ENCODE data around the gene CADM1.
"Not testable (repeated sequence)": the region's sequence is repeated elsewhere in the genome, so short reads cannot be mapped to it uniquely, and the experiment has no call there.

Gene CADM1

DNA sequence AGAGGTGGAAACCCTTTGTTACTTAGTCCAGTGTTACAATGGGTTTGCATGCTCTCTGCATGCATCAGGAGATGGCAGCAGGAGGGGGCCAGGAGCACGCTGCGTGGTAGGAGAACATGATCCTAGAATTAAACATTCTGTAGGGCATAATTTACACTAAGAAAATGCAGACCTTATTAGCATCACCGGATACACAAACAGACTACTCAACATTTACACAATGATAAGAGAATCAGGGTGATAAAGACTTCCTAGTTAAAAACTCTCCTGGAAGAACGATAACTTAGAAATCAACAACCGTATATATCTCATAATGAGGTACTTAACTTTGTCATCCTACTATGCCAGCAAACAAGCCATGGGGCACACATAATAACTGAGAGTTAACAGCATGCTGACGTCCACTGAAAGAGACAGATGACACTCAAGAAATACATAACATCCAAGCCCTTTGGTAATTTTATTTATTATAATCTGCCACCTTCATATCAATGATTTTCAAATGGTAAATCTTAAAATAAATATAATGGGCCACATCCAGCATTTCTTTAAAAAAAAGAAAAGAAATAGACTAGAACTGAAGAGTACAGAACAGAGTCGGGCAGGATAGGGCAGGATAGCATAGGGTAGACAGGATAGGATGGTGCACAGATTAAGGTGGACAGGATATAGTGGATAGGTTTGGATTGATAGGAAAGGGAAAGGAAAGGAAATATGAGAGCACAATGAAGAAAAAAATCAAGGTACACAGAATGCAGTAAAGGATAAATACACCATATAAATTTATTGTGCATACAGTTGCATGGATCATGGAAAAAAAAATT is 27.5 kb downstream of the CADM1 start:
- DNase-seq, result no peak

DNA sequence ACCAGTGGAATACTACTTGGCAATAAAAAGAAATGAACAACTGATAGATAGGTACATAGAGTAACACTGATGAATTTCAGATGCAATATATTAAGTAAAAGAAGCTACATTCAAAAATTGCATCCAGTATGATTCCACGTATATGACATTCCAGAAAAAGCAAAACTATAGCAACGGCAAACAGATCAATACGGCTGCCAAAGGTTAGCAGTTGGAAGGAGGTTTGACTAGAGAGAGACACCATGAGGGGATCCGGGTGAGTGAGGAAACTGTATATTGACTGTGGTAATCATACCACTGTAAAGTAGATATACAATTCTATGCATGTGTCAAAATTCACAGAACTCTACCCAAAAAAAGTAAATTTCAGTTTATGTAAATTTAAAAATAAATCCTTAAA is 28.7 kb downstream of the CADM1 start:
- DNase-seq, result no peak

DNA sequence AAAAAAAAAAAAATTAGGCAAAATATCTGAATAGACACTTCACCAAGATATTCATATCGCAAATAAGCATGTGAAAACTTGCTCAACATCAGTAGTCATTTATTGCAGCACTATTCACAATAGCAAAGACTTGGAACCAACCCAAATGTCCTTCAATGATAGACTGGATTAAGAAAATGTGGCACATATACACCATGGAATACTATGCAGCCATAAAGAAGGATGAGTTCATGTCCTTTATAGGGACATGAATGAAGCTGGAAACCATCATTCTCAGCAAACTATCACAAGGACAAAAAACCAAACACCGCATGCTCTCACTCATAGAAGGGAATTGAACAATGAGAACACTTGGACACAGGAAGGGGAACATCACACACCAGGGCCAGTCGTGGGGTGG is 29.9 kb downstream of the CADM1 start:
- DNase-seq, result not testable (repeated sequence)

DNA sequence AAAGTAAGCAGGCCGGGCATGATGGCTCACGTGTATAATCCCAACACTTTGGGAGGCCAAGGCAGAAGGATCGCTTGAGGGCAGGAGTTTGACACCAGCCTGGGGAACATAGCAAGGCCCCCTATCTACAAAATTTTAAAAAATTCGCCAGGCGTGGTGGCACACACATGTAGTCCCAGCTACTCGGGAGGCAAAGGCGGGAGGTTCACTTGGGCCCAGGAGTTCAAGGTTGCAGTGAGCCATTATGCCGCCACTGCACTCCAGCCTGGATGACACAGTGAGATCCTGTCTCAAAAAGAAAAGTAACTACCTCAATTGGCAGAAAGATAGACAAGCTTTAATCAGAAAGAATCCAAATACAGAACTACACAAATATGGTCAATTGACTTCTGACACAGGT is 31.0 kb downstream of the CADM1 start:
- no peak for DNase-seq

DNA sequence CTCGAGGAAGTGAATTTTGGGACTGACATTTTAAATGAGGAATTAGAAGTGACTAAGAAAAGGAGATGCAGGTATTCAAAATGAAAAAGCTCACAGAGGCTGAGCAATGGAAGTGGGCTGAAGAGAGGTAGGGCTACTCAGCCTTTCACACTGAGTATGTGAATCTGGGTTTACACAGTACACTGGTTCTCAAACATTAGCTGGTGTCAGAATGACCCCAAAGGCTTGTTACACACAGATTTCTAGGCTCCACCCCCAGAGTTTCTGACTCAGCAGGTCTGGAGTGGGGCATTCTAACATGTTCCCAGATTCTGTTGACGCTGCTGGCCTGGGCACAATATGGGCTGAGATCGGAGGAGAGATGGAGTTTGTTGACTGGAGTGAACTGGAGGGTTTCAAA is 32.8 kb downstream of the CADM1 start:
- no peak for DNase-seq

DNA sequence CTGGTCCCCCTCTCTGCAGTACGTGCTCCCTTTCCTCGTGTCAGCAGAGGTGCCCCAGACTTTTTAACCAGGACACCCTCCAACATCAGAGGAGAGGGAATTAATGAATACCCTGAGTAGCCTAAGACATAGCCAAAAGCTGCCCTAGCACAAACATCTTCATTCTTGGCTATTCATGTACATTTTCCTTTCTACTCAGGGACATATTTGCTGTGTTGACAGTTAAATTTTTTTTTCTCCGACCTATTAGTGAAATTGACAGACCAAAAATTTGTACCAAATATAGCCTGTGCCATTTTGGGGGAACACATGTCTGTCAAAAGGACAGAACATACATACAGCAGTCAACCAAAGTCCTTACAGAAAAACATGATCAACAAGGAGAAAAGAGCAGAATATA is 33.3 kb downstream of the CADM1 start:
- no peak for DNase-seq

DNA sequence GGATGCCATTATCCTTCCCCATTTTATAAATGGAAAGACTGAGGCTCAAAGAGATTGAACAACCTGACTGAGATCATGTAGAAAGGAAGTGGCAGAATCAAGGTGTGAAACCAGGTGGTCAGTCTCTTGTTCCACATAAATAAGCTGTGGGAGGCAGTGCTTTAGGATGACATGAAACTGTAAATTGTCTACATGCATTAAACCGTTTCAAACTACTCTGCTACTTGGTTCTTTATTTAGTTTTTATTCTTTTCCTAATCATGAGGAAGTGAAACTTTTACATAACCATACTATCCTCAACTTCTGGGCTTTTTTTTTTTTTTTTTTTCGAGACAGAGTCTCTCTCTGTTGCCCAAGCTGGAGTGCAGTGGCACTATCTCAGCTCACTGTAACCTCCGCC is 34.9 kb downstream of the CADM1 start:
- no peak for DNase-seq

DNA sequence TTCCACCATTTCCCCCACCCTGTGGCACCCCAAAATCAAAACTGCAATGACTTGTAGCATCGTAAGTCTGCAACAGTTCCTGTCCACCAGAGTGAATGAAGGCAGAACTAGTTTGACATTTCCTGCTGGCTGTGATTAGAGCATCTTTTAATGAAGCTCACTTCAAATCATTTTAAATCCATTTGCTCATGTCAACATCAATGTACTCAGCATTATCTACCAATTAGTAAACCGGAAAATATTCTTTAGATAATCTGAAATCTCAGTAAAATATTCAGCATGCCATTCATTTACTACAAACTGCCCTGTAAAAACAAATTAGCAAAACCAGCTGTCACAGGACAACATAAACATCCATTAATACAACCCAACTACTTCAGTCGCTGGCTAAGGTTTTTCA is 38.1 kb downstream of the CADM1 start:
- DNase-seq, result no peak

DNA sequence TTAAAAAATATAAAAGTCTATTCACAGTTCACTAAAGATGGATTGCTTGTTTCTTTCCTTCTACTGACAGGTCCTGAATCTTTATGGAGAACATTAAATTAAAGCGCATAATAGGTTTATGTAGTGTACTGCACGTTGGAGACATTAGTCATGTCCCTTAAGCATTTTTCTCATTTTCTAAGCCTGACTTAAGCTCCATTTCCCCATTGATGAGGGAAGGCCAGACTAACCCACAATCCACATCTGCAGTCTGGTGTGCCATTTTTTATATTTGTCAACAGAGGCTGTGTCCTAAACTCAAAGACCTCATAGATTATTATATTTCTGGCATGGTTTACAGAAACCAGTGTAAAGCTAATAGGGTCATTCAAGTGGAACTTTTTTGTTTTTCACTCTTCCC is 39.9 kb downstream of the CADM1 start:
- DNase-seq, result no peak

DNA sequence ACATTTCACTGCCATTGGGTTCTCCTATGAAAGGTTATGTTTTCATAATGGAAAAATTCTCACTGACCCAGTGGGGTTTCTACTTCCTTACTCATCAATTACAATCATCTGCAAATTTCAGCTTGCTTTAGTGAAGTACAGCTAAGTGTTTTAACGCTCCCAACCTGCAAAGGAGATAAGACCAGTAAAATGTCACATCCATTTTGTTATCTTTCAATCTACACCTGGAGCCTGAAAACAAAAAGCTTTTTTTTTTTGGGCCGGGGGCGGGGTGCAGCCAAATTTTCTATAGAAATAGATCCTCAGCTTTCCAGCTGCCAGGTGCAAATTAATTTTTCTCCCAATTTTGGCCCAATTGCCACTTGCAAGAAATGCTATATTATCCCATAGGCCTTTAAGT is 40.6 kb downstream of the CADM1 start:
- no peak for DNase-seq

DNA sequence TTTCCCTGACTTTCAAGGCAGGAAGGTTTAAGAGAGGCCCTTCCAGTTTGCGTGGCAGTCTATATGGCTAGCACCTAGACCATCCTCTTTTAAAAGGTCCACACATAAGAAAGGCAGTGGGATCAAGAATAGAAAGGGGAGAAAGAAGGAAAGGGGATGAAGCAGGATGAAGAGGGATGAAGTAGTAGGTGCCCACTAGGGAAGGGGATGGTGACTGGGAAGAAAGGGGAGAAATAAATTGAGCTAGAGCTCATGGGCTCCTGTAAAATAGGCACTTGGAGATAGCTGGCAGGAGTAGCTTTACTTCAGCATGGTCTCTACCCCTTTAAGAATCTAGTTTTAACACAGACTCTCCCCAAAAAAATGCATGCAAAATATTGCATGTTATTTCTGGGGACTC is 41.5 kb downstream of the CADM1 start:
- no peak for DNase-seq

DNA sequence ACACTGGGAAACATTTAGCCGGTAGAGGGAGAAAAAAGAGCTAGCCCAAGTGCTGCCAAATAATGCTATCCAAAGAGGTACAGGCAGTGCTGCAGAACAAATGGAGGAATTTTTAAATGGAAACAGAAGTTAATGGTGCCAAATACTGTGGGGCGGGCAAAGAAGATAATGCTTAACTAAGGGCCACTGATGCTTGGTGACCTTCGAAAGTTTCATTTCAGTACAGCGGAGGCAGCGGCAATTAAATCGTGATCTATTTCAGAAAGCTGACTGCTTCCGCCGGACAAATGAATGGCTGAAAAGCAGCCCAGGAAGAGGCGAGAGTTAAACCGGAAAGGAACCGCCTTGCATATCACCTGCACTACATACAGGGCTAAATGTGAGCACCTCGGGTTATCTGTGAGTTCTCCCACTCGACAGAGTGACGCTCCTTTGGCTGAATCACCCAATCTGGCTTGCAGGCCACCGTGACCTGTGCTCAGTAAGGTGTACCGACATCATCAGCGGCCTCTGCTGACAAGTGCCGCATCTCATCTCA is 42.1 kb downstream of the CADM1 start:
- DNase-seq, result no peak

DNA sequence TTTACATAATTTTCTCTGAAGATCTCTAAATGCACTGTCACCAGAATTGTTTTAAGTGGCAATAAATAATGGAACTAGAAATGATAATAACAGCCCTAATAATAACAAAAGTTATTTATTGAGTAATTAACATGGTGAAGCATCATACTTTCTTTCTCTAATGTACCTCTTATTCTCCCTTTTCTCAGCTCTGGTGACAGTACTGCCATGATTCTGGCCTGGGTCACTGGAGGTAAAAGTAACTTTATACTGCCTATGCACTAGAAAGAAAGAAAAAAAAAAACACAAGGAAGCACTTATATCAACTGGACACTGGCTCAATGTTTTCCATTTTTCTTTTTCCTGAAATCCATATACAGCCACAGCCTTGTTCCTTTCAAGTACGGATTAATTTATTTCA is 43.7 kb downstream of the CADM1 start:
- no peak for DNase-seq

DNA sequence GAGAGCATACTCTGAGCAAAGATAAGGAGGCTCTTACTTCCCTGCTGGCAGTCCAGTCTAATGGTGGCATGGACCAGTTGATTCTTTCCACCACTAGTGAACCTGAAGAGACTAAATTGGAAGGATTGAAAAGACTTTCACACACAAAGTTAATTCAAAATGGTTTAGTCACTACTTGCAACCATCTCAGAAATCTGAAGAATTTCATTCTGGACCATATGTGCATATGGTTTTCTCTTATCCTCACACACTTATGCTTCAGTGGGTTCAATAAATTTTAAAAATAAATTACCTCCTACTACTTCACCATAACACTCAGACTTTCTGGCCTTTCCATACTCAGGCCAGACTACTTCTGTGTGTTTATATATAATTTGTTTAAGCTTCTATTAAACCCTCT is 44.7 kb downstream of the CADM1 start:
- no peak for DNase-seq

DNA sequence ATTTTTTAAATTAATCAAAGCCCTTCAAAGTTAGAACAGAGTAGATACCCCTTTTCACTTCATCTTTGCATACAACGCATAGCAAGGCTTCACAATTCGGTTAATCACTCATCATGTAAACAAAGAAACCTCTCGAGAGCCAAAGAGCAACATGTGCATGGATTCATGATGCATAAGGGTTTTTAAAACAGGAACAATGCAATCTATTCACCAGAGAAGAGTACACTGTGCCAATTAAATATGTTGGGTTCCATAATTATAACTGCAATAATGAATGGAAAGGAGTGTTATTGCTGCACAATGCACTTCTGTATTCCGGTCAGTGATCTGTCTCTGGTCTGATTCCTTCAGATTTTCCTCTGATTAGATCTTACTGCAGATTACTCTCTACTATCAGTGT is 45.3 kb downstream of the CADM1 start:
- DNase-seq, result no peak

DNA sequence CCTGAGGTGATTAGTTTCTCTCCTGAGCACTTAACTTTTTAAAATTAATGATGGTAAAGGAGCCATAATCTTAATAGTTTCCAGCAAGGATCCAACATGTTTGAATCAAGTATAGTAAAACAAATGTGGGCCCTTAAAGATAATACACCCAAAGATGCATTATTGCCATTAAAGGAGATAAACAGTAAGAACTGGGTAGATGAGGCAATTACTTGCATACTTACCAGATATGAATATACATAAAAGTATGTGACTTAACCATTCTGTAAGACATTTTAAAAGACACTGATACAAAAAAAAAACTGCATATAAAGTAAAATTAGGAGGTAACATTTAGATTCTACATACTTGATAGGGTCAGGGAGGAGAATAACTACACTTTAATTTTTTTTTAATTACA is 48.2 kb downstream of the CADM1 start:
- DNase-seq, result no peak

DNA sequence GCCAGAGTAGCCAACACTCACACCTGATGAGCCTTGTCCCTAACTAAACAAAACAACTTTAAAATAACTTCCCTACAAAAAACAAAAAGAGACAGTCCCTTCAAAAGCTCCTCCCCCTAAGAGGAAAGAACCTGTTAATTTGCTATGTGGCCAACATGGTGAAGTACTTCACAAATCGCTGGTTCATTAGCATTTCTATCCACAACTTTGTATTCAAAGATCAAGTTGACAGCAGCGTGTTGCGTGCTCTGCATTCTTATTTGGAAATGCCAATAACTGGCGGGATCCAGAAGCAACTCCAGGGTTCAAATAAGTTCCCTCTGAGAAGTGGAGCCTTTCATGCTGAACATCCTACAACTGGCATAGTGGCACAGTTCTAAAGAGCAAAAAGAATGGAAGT is 48.6 kb downstream of the CADM1 start:
- no peak for DNase-seq

DNA sequence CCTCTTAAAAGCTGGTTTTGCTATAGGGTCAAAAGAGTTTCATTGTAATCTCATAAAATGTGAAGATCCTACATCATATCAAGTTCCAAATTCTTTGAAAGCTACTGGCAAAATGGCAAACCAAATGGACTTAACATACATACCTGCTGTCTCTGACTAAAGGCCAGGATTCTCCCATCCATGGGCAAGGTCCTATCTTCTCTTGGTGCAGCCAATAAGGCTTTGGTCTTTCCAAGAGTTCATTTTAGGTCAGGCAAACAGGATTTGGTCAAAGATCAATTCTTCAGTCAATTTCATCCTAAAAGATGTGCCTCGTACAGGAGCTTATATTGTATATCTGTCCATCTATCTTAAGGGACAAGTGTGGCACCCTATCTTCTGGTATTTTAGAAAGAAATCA is 49.7 kb downstream of the CADM1 start:
- DNase-seq, result no peak

DNA sequence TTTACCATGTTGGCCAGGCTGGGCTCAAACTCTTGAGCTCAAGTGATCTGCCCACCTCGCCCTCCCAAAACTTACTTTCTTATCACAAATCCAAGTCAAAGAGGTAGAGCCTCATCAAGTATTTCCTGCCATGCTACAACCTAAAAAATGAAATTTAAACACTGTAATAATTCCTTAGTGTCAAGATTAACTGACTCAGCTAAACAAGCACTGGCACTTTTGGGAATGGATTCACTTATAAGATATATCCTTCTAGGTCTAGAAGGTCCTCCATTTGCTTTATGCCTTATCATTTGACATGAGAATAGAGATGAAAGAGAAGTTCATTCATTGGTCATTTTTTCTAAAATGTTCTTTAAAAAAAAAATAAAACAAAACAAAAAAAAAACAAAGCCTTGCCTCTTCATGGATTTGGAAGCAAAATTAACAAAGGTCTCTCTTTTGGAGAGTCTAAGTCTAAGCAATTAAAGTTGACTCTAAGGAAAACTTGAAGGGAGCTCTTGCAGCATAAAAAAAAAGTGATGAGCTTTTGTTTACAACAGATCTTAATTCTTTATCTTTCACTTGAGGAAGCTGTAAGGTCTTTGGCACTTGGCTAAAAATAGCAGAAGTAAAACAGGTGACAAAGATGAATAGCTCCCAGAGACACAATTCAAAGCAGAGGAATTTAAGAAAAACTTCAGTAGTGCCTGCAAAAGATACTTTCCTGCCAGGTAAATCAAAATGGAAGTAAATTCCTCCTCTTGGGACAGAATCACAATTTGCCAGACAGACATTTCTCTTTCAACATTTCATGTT is 50.3 kb downstream of the CADM1 start:
- no peak for DNase-seq

DNA sequence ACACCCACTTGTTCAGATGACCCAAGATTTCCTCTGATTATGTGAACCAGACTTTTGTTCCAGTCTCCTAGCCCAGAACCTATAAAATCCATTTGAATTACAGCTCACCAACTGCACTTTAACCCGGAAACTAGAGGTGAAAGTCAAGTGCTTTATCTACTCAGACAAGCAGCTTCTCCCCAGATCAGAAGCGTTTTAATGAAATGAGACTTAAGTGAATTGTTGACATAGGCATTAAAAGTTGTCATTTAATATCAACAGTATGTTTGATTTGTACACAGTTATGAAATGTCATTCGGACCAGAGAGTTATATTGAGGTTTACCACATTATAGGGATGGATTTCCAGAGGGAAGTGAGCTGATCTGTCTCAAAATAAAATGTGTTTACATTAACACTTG is 52.0 kb downstream of the CADM1 start:
- DNase-seq, result no peak

DNA sequence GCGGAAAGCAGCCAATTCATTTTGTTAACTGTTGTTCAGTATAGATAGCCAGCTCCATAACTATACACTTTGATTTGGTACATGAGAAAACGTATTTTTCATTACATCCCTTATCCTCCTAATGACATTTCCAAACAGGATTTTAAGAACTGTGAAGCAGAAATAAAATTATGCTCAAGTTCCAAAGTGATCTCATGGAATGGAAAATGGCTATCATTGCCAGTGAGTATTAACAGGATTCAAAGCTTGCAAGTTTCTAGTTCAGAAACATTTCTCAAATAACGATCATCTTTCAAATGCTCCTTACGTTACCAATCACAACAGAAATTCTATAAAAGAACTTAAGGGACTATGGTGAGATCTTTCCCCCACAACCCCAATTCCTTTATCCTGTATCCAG is 53.7 kb downstream of the CADM1 start:
- no peak for DNase-seq

DNA sequence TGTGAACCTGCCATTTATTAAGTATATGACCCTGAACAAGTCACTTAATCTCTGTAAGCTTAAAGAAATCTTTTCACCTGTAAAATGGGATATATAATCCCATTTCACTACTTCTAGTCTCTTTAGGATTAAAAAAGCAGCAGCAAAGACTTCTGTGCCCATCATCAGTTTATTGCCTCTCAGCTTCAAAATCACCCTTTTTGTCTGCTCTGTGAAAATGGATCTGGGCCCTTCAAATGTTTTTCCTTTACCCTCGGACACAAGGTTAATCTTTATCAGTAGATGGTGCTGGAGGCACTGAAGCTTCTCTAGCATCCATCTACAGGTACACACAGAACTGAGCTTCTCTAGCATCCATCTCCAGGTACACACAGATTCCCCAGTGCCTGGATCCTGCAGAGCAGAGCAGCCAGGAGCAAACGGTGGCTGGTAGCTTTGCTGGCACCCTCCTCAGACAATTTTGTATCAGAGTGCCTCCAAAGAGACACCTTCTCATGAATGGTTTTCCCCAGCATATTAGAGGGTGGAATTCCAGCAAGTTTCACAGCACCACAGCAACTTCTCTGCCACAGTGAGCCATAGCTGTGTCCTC is 56.8 kb downstream of the CADM1 start:
- no peak for DNase-seq

DNA sequence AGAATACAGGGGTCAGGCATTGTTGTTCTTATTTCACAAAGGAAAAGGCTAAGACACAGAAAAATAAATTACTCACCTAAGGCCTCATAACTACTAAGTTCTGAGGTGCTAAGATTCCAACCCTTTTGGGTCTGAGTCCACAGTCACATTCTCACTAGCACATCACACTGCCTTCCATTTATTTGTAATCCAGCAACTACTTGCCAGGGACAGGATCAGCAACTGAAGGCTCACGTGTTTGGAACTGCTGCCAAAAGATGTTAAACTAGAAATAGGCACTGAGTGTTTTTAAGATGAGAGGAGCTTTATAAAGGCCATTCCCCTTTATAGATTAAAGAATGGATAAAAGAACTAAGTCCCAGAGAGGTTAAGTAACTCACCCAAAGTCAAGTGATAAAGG is 58.0 kb downstream of the CADM1 start:
- DNase-seq, result no peak

DNA sequence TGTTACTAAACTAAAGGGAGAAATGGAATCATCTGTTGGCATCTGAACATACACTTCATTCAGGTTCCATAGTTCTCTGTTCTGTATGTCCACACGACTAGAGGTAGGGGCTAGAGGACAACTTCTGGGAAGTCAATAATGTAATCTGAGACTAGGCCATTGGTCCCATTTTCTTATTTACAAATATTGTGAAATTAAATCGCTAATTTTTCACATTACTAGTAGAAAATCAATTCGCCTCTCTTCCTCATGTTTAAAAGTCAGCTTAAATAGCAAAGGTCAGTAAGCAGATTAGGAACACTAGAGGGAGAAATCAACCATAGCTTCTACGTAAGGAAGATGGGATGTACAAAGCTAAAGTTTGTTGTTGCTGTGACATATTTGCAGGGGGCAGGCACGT is 59.7 kb downstream of the CADM1 start:
- no peak for DNase-seq
